Spinal cord (tissue), 10 donors: ENCODE measurements around the gene ATP13A1. TPM values are rescaled to one million over a fixed set of nuclear protein-coding genes. Genes with fewer than 3 reads are reported as not detected.

Experiments
- DNase-seq, 6 donors: peaks; one replicate each; pipeline versions ENCODE4 v3.0.0 to v3.0.0-alpha.2; 2013 to 2015; ENCODE audit warnings: low spot score in 6 of 6, low read depth in 4 of 6
- H3K27ac ChIP-seq: one replicate; pipeline ENCODE4 v1.5.1; 2013; ENCODE audit warnings: low read depth, low read length, control low read depth
- H3K27me3 ChIP-seq: one replicate; pipeline ENCODE4 v1.6.1; 2013; ENCODE audit warnings: low read length; ENCODE audit not compliant: control insufficient read depth, insufficient read depth
- H3K36me3 ChIP-seq: one replicate; pipeline ENCODE4 v1.6.1; 2013; ENCODE audit warnings: low read length; ENCODE audit not compliant: control insufficient read depth, insufficient read depth
- H3K4me1 ChIP-seq: one replicate; pipeline ENCODE4 v1.6.1; 2013; ENCODE audit warnings: low read length; ENCODE audit not compliant: control insufficient read depth, insufficient read depth
- H3K4me3 ChIP-seq: one replicate; pipeline ENCODE4 v1.5.1; 2013; ENCODE audit warnings: low read depth, low read length, control low read depth
- H3K9me3 ChIP-seq: one replicate; pipeline ENCODE4 v1.6.1; 2013; ENCODE audit warnings: low read length; ENCODE audit not compliant: control insufficient read depth, insufficient read depth
- WGBS: methylation state at CpG from one replicate; pipeline ENCODE4 v1.1.5; 2013; ENCODE audit warnings: missing lambda C conversion rate; ENCODE audit not compliant: insufficient coverage; 5-methylcytosine and 5-hydroxymethylcytosine counted together
- polyA plus RNA-seq, 2 donors: library from polyadenylated mRNA; unstranded; fragments of 120-200 nt; gene quantifications; one replicate each; pipeline ENCODE4 v1.2.1, GENCODE V29; 2013; ENCODE audit not compliant: insufficient read length in 2 of 2
- total RNA-seq, 2 donors: library from RNA; depleted of rRNA in 1 of 2; stranded (reverse); fragments of 120-200 nt in 1 of 2; fragments of >200 nt in 1 of 2; gene quantifications; one replicate each; pipeline versions ENCODE4 v1.2.3 to v1.2.4, GENCODE V29; 2013 to 2014
- donor health status: healthy.

Gene ATP13A1
- total and polyA plus RNA-seq, 4 donors, result 21.3 to 82.2 (median 50.8) TPM

GRCh38 chr19:19655641-19656343 lies 7.7 kb downstream of the ATP13A1 start:
- H3K9me3 ChIP-seq, result no peaks in the 10 kb centered on the region
- H3K4me3 ChIP-seq, result no peak overlapping the region
- WGBS, result 96% methylated on average over 27 of the region's 27 CpGs
- no peaks in the 10 kb centered on the region for H3K27me3 ChIP-seq
- H3K27ac ChIP-seq, result no peak overlapping the region
- no peak for DNase-seq
- peaks cover 18% of the 10 kb centered on the region for H3K4me1 ChIP-seq
- peaks cover 94% of the 10 kb centered on the region for H3K36me3 ChIP-seq

DNA sequence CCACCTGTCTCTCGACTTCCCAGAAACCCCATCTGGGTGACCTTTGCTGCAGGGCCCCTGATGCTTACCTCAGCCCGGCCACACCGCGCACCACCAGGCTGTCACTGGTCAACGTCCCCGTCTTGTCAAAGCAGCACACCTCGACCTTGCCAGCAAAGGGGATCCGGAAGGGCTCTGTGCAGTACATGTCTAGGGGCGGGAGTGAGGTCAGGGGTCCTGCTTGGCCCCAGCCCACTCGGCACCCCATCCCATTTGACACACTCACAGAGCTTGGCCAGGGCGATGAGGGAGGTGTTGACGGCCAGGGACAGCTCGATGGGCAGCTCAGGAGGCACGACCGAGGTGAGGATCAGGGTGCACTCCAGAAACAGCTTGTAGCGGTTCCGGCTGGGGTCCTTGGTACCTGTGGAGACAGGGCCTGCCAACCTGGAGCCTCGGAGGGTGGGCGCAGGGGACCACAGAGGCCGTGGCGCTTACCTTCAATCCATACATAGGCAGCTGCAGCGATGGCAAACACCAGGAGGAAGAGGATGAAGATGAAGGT lies 8.4 kb downstream of the ATP13A1 start:
- Histone ChIP-seq H3K4me3 (no peak overlapping the region), H3K27ac (no peak overlapping the region), H3K9me3 (no peaks in the 10 kb centered on the region), H3K4me1 (peaks cover 19% of the 10 kb centered on the region), H3K36me3 (peaks cover 100% of the 10 kb centered on the region), H3K27me3 (no peaks in the 10 kb centered on the region)
- DNase-seq, result no peak
- 98% methylated on average over 18 of the region's 22 CpGs for WGBS

- peaks cover 100% of the 10 kb centered on the region for H3K36me3 ChIP-seq
- 94% methylated on average over 13 of the region's 15 CpGs for WGBS
- no peak for DNase-seq
- H3K9me3 ChIP-seq, result no peaks in the 10 kb centered on the region
- peaks cover 19% of the 10 kb centered on the region for H3K4me1 ChIP-seq
- H3K27ac ChIP-seq, result no peak overlapping the region
- no peaks in the 10 kb centered on the region for H3K27me3 ChIP-seq
- H3K4me3 ChIP-seq, result no peak overlapping the region
Observed at GRCh38 chr19:19654441-19654840, 9.0 kb downstream of the ATP13A1 start.

DNA sequence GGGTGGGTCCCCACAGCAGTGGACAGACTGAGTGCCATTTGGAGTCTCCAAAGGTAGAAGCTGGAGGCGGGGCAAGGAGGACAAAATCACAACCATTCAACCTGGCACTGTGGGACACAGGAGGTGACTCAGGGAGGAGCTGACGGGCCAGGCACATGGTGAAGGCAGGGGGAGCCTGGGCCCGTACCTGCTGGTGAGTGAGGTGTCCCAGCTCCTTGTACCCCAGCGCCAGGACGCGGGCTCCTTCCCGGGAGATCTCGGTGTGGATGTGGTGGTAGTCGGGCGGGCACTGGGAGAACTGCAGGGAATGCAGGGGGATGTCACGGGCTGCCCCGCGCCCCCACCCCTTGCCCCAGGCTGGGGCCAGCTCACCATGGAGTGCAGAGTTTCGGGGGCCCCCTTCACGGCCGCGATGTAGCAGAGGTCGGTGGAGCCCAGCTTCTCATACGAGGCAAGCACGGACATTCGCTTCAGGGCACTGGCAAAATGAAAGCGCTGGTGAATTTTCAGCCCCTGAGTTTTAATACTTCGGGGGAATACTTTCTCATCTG lies 9.8 kb downstream of the ATP13A1 start:
- peaks cover 99% of the 10 kb centered on the region for H3K36me3 ChIP-seq
- H3K27me3 ChIP-seq, result no peaks in the 10 kb centered on the region
- H3K4me3 ChIP-seq, result no peak overlapping the region
- no peak for DNase-seq
- H3K9me3 ChIP-seq, result no peaks in the 10 kb centered on the region
- 96% methylated on average over 23 of the region's 23 CpGs for WGBS
- H3K4me1 ChIP-seq, result peaks cover 19% of the 10 kb centered on the region
- no peak overlapping the region for H3K27ac ChIP-seq

GRCh38 chr19:19652482-19653295 lies 10.8 kb downstream of the ATP13A1 start:
- Histone ChIP-seq H3K4me3 (no peak overlapping the region), H3K27ac (peak overlapping the region; percentile 33), H3K9me3 (no peaks in the 10 kb centered on the region), H3K4me1 (peaks cover 19% of the 10 kb centered on the region), H3K36me3 (peaks cover 97% of the 10 kb centered on the region), H3K27me3 (no peaks in the 10 kb centered on the region)
- 90% methylated on average over 18 of the region's 24 CpGs for WGBS
- no peak for DNase-seq

DNA sequence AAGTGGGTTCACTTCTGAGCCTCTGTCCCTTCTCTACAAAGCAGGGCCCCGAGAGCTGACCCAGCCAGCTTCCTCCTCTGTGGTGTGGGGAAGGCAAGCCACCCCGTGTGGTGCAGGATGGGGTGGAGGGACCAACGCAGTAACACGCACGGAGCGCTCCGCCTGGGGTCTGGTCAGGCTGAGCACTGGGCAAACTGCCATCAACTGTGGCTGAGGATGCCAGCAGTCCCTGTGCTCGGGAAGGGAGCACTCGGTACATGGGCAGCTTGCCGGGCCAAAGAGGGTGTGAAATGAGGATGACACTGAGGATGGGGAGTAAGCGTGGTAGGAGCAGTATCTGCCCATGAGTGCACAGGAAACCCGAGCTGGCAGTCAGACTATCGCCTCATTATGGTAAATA lies 12.4 kb downstream of the ATP13A1 start:
- Histone ChIP-seq H3K4me3 (no peak overlapping the region), H3K27ac (no peak overlapping the region), H3K9me3 (no peaks in the 10 kb centered on the region), H3K27me3 (no peaks in the 10 kb centered on the region), H3K36me3 (peaks cover 98% of the 10 kb centered on the region), H3K4me1 (peaks cover 19% of the 10 kb centered on the region)
- 50% methylated on average over 12 of the region's 13 CpGs for WGBS
- DNase-seq, result peak in 2 of 6 donors; percentile 12 to 48

DNA sequence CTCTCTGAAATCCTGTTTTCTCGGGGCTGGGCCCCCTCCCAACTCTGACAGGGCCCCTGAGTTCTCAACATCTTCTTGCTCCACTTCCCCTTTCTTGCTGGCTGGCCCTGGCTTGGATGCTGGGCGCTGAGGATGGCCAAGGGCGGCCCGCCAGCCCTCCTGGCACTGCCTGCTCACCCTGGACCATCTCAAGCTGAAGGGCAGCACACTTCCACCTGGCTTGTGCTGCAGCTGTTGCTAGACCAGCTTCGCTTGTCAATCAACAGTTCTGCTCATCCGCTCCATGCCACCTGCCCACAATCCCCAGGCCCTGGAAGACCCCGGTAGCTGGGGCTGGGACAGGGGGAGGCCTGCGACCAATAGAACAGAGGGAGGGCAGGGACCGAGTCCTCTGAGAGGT lies 13.1 kb downstream of the ATP13A1 start:
- 94% methylated on average over 9 of the region's 9 CpGs for WGBS
- peaks cover 19% of the 10 kb centered on the region for H3K4me1 ChIP-seq
- H3K36me3 ChIP-seq, result peaks cover 98% of the 10 kb centered on the region
- no peaks in the 10 kb centered on the region for H3K9me3 ChIP-seq
- no peak overlapping the region for H3K4me3 ChIP-seq
- H3K27ac ChIP-seq, result no peak overlapping the region
- DNase-seq, result no peak
- H3K27me3 ChIP-seq, result no peaks in the 10 kb centered on the region

DNA sequence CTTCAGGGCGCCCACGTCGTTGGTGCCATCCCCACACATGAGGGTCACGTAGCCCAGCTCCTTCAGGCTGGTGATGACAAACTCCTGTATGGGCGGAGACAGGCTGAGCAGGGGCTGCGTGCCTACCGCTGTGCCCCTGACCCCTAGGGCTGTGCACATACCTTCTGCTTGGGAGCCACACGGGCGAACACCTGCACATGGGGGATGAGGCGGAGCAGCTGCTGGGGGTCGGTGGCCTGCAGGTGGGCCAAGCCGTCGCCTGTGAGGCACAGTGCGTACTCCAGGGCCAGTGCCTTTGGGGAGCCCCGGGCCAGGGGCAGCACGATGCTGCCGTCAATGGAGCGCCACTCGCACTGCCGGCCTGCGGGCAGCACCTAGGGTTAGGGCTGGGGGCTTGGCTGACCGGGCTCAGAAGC lies 13.9 kb downstream of the ATP13A1 start:
- no peak for DNase-seq
- peaks cover 98% of the 10 kb centered on the region for H3K36me3 ChIP-seq
- H3K27ac ChIP-seq, result no peak overlapping the region
- 95% methylated on average over 22 of the region's 22 CpGs for WGBS
- H3K4me3 ChIP-seq, result no peak overlapping the region
- peaks cover 19% of the 10 kb centered on the region for H3K4me1 ChIP-seq
- no peaks in the 10 kb centered on the region for H3K9me3 ChIP-seq
- no peaks in the 10 kb centered on the region for H3K27me3 ChIP-seq

GRCh38 chr19:19649155-19649554 lies 14.3 kb downstream of the ATP13A1 start:
- no peaks in the 10 kb centered on the region for H3K9me3 ChIP-seq
- DNase-seq, result no peak
- WGBS, result 97% methylated on average over 6 of the region's 6 CpGs
- H3K4me3 ChIP-seq, result no peak overlapping the region
- peaks cover 19% of the 10 kb centered on the region for H3K4me1 ChIP-seq
- no peaks in the 10 kb centered on the region for H3K27me3 ChIP-seq
- no peak overlapping the region for H3K27ac ChIP-seq
- peaks cover 98% of the 10 kb centered on the region for H3K36me3 ChIP-seq
